Endothelial cell of umbilical vein (primary cell): Measurements from ENCODE around the gene GREB1. TPM values are rescaled to one million over a fixed set of nuclear protein-coding genes. Genes with fewer than 3 reads are reported as not detected.

Experiments used
- BruUV-seq: library from RNA; stranded (reverse); fragments of 400-500 nt; replicated peaks from 2 replicates; lab custom pipeline; 2021; lab: Mats Ljungman, UMichigan
- CTCF ChIA-PET: fragments of 300-600, 350-600 bp; sonication (Branson Sonifier 250); formaldehyde crosslinking; loops from one replicate; lab custom pipeline; 2021; ENCODE audit warnings: antibody characterized with exemption, inconsistent platforms; lab: Charles Lee
- POLR2A ChIA-PET: fragments of 300-600, 350-600 bp; sonication (Branson Sonifier 250); formaldehyde crosslinking; loops from one replicate; lab custom pipeline; 2021; ENCODE audit warnings: antibody characterized with exemption, inconsistent platforms; lab: Charles Lee
- DNase-seq: peaks from one replicate; pipeline ENCODE4 v3.0.0-alpha.2; 2011; ENCODE audit warnings: low read depth, low spot score
- FAIRE-seq: peaks from 2 replicates; lab custom pipeline; 2011; peaks lifted over from hg19 to GRCh38; lab: Jason Lieb, UNC
- H2AFZ ChIP-seq: 2 replicates; pipeline ENCODE4 v1.6.0; 2012; ENCODE audit warnings: low read depth, low read length, control low read depth, inconsistent platforms
- H3K27ac ChIP-seq: 2 replicates; pipeline ENCODE4 v1.5.1; 2011; ENCODE audit warnings: low read depth, mild to moderate bottlenecking, control low read depth, low read length, moderate library complexity; ENCODE audit not compliant: insufficient read depth
- H3K27me3 ChIP-seq, 2 experiments: 2 replicates each; pipeline versions ENCODE4 v1.6.0 to v1.6.1; 2011; ENCODE audit warnings: low read length in 2 of 2, mixed read lengths in 1 of 2; ENCODE audit not compliant: control insufficient read depth in 2 of 2, insufficient read depth in 2 of 2
- H3K36me3 ChIP-seq, 2 experiments: 2 replicates in 1 of 2; 3 replicates in 1 of 2; pipeline ENCODE4 v1.5.1; 2011; ENCODE audit warnings: low read length in 2 of 2, mild to moderate bottlenecking in 1 of 2, moderate library complexity in 1 of 2; ENCODE audit not compliant: control insufficient read depth in 2 of 2, insufficient read depth in 2 of 2; ENCODE audit errors: extremely low read depth in 1 of 2
- H3K4me1 ChIP-seq: 3 replicates; pipeline ENCODE4 v1.5.1; 2011; ENCODE audit warnings: mild to moderate bottlenecking, low read length; ENCODE audit not compliant: control insufficient read depth, insufficient read depth; ENCODE audit errors: extremely low read depth
- H3K4me2 ChIP-seq: 2 replicates; pipeline ENCODE4 v1.6.1; 2011; ENCODE audit warnings: low read length, control low read depth, mixed read lengths; ENCODE audit not compliant: insufficient read depth
- H3K4me3 ChIP-seq, 3 experiments: fragments of 200-600 bp in 1 of 3; sonication (generic), shearing (Covaris generic) in 1 of 3; replicated peaks in 1 of 3; 2 replicates each; pipeline ENCODE4 v1.5.1; 2011 to 2016; ENCODE audit warnings: control low read depth in 3 of 3, low read length in 3 of 3, mild to moderate bottlenecking in 2 of 3, inconsistent platforms in 1 of 3, low read depth in 1 of 3, moderate library complexity in 1 of 3; ENCODE audit not compliant: insufficient read depth in 1 of 3
- H3K79me2 ChIP-seq: 2 replicates; pipeline ENCODE4 v1.6.0; 2012; ENCODE audit warnings: low read length, inconsistent platforms; ENCODE audit not compliant: control insufficient read depth, insufficient read depth
- H3K9ac ChIP-seq: replicated peaks from 2 replicates; pipeline ENCODE3; 2011; ENCODE audit warnings: low read length, control low read depth; ENCODE audit not compliant: insufficient read depth; ENCODE audit errors: extremely low read depth
- H3K9me1 ChIP-seq: replicated peaks from 3 replicates; pipeline ENCODE4 v1.6.0; 2011; ENCODE audit warnings: mild to moderate bottlenecking, low read length; ENCODE audit not compliant: control insufficient read depth, insufficient read depth; ENCODE audit errors: extremely low read depth
- H3K9me3 ChIP-seq: replicated peaks from 2 replicates; pipeline ENCODE4 v1.5.1; 2012; ENCODE audit warnings: low read length, inconsistent platforms; ENCODE audit not compliant: control insufficient read depth, insufficient read depth
- H4K20me1 ChIP-seq: replicated peaks from 2 replicates; pipeline ENCODE3; 2011; ENCODE audit warnings: mild to moderate bottlenecking, low read length; ENCODE audit not compliant: control insufficient read depth, insufficient read depth; ENCODE audit errors: extremely low read depth
- EZH2 ChIP-seq: IDR thresholded peaks from 2 replicates; pipeline ENCODE4 v1.6.1; 2012; ENCODE audit warnings: borderline replicate concordance, low read depth, mild to moderate bottlenecking, moderate library complexity, low read length, inconsistent platforms; ENCODE audit not compliant: severe bottlenecking
- FOS ChIP-seq: IDR thresholded peaks from 2 replicates; pipeline ENCODE4 v1.6.1; 2011; ENCODE audit warnings: mild to moderate bottlenecking, low read length, moderate library complexity, borderline replicate concordance; ENCODE audit not compliant: insufficient read depth
- GATA2 ChIP-seq: IDR thresholded peaks from 2 replicates; pipeline ENCODE4 v1.7.0; 2011; ENCODE audit warnings: low read depth, mild to moderate bottlenecking, moderate library complexity, mixed read lengths, low read length; ENCODE audit not compliant: insufficient read length, insufficient read depth
- JUN ChIP-seq: IDR thresholded peaks from 2 replicates; pipeline ENCODE4 v1.6.1; 2011; ENCODE audit warnings: borderline replicate concordance, low read depth; ENCODE audit not compliant: insufficient read length, insufficient read depth
- MYC ChIP-seq: IDR thresholded peaks from one replicate; pipeline ENCODE4 v1.6.1; 2011; ENCODE audit warnings: mild to moderate bottlenecking, low read depth, low read length
- POLR2A ChIP-seq: IDR thresholded peaks from 2 replicates; pipeline ENCODE4 v1.6.1; 2012; ENCODE audit warnings: low read depth, mild to moderate bottlenecking, control low read depth, low read length
- POLR2AphosphoS5 ChIP-seq: IDR thresholded peaks from 2 replicates; pipeline ENCODE4 v1.6.1; 2012; ENCODE audit warnings: low read depth, mild to moderate bottlenecking, control low read depth, low read length, moderate library complexity; ENCODE audit not compliant: insufficient read depth
- dilution Hi-C: fragments of 300-500 bp; cut with MboI; formaldehyde crosslinking; loops from one replicate; pipeline ENCODE4 v1.15.0; 2019; ENCODE audit warnings: low sequenced_read_pairs; ENCODE audit not compliant: extremely low pct_ligation_motif_present
- intact Hi-C: fragments of 100-400 bp; cut with micrococcal nuclease; formaldehyde crosslinking; loops from one replicate; pipeline ENCODE4 v1.10.0; 2022
- polyA plus RNA-seq, 4 experiments: library from polyadenylated mRNA; depleted of rRNA in 3 of 4; stranded (reverse) in 3 of 4; unstranded in 1 of 4; fragments of >200 nt; gene quantifications; 2 replicates each; pipeline versions ENCODE4 v1.2.1 to v1.2.3, GENCODE V29; 2011 to 2012; ENCODE audit warnings: missing spikeins in 1 of 4
- total RNA-seq: library from RNA; stranded (reverse); gene quantifications from 2 replicates; pipeline ENCODE4 v1.2.3, GENCODE V29; 2021
- TF ChIP-seq, protein P1 (sequence below), 2 donors: IDR thresholded peaks; 1 replicate in 1 of 2; 2 replicates in 1 of 2; pipeline ENCODE4 v1.5.1; 2011; ENCODE audit warnings: low read length in 2 of 2, mild to moderate bottlenecking in 2 of 2, moderate library complexity in 2 of 2, control low read depth in 1 of 2, inconsistent platforms in 1 of 2, low read depth in 1 of 2; ENCODE audit not compliant: insufficient read depth in 1 of 2; ENCODE audit errors: extremely low read depth in 1 of 2
- TF ChIP-seq, protein P2 (sequence below): IDR thresholded peaks from 2 replicates; pipeline ENCODE4 v1.6.1; 2011; ENCODE audit not compliant: insufficient read depth, insufficient read length

GREB1 gene
- total and polyA plus RNA-seq, 2 donors (not counting 3 experiments of a cell fraction or from before 2014, with no cell fraction given), result 0.17 to 0.58 TPM

DNA sequence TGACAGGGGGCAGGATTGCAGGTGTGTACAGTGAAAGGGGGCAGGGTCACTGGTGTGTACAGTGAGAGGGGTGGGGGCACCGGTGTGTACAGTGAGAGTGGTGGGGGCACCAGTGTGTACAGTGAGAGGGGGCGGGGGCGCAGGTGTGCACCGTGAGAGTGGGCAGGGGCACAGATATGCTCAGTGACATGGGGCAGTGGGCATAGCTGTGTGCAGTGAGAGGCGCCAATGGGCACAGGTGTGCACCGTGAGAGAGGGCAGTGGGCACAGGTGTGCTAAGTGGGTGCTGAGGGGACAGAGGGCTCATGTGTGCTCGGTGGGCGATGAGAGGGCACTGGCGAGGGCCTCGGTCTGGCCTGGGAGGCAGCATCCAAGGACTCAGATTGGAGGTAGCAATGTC, 63.0 kb downstream of the GREB1 start:
- Histone ChIP-seq H3K9me3 (no peaks in the 10 kb centered on the region), H3K4me2 (no peak overlapping the region), H3K36me3 (no peaks in the 10 kb centered on the region), H3K9ac (no peak overlapping the region), H3K79me2 (no peaks in the 10 kb centered on the region), H3K4me1 (peaks cover 2% of the 10 kb centered on the region), H2AFZ (no peak overlapping the region), H4K20me1 (no peaks in the 10 kb centered on the region), H3K9me1 (no peaks in the 10 kb centered on the region), H3K4me3 (no peak overlapping the region), H3K27me3 (peaks cover 0 to 2% of the 10 kb centered on the region in 2 experiments), H3K27ac (no peak overlapping the region)
- TF ChIP-seq FOS (no peak), MYC (no peak), EZH2 (no peak), POLR2A (no peak), POLR2AphosphoS5 (no peak), JUN (no peak), GATA2 (no peak)
- TF ChIP-seq, protein P1, sequence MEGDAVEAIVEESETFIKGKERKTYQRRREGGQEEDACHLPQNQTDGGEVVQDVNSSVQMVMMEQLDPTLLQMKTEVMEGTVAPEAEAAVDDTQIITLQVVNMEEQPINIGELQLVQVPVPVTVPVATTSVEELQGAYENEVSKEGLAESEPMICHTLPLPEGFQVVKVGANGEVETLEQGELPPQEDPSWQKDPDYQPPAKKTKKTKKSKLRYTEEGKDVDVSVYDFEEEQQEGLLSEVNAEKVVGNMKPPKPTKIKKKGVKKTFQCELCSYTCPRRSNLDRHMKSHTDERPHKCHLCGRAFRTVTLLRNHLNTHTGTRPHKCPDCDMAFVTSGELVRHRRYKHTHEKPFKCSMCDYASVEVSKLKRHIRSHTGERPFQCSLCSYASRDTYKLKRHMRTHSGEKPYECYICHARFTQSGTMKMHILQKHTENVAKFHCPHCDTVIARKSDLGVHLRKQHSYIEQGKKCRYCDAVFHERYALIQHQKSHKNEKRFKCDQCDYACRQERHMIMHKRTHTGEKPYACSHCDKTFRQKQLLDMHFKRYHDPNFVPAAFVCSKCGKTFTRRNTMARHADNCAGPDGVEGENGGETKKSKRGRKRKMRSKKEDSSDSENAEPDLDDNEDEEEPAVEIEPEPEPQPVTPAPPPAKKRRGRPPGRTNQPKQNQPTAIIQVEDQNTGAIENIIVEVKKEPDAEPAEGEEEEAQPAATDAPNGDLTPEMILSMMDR (IDR thresholded peaks at IDR 0.05; ENCODE audit: extremely low read depth in 1 of 2, insufficient read depth in 1 of 2, low read depth in 1 of 2, low read length in 2 of 2), result no peak
- TF ChIP-seq, protein P2, sequence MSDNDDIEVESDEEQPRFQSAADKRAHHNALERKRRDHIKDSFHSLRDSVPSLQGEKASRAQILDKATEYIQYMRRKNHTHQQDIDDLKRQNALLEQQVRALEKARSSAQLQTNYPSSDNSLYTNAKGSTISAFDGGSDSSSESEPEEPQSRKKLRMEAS, result no peak
- dilution Hi-C loops (no loop called here), intact Hi-C loops (no loop called here)
- ChIA-PET POLR2A (no interaction called here), CTCF (no interaction called here)
- FAIRE-seq (no peak), DNase-seq (no peak)
- no TSS peak for BruUV-seq
